GM19193 (cell line): Measurements from ENCODE around the gene RNF213.

ENCODE experiments used
- POLR2A ChIP-seq: IDR thresholded peaks from 4 replicates; pipeline ENCODE4 v1.6.1; 2011; ENCODE audit not compliant: insufficient read depth, insufficient read length; ENCODE audit errors: extremely low read depth

RNF213 gene

GRCh38 chr17:80365001-80365965, 104.6 kb downstream of the RNF213 start:
- no peak for TF ChIP-seq POLR2A

- TF ChIP-seq POLR2A = no peak
Observed at GRCh38 chr17:80365983-80366382, 105.3 kb downstream of the RNF213 start.

GRCh38 chr17:80367503-80367902, 106.9 kb downstream of the RNF213 start:
- no peak for TF ChIP-seq POLR2A

GRCh38 chr17:80371196-80371595, 110.5 kb downstream of the RNF213 start:
- TF ChIP-seq POLR2A = no peak

- TF ChIP-seq POLR2A = no peak
Observed at GRCh38 chr17:80372456-80372855, 111.8 kb downstream of the RNF213 start.

GRCh38 chr17:80372922-80373570, 112.4 kb downstream of the RNF213 start:
- no peak for TF ChIP-seq POLR2A

GRCh38 chr17:80374039-80374731, 113.5 kb downstream of the RNF213 start:
- TF ChIP-seq POLR2A = no peak

- TF ChIP-seq POLR2A = no peak
Observed at GRCh38 chr17:80374732-80375585, 114.3 kb downstream of the RNF213 start.

- no peak for TF ChIP-seq POLR2A
Observed at GRCh38 chr17:80376531-80376930, 115.9 kb downstream of the RNF213 start.

- no peak for TF ChIP-seq POLR2A
Observed at GRCh38 chr17:80377798-80378197, 117.1 kb downstream of the RNF213 start.

- TF ChIP-seq POLR2A = no peak
Observed at GRCh38 chr17:80379348-80379747, 118.7 kb downstream of the RNF213 start.

- TF ChIP-seq POLR2A = no peak
Observed at GRCh38 chr17:80380068-80380467, 119.4 kb downstream of the RNF213 start.

- no peak for TF ChIP-seq POLR2A
Observed at GRCh38 chr17:80380555-80381002, 119.9 kb downstream of the RNF213 start.

GRCh38 chr17:80381416-80381923, 120.8 kb downstream of the RNF213 start:
- no peak for TF ChIP-seq POLR2A

- no peak for TF ChIP-seq POLR2A
Observed at GRCh38 chr17:80382446-80382845, 121.8 kb downstream of the RNF213 start.

GRCh38 chr17:80382956-80383355, 122.3 kb downstream of the RNF213 start:
- no peak for TF ChIP-seq POLR2A
